Measurements from ENCODE around the gene RPL21. TPM values are rescaled to one million over a fixed set of nuclear protein-coding genes. Genes with fewer than 3 reads are reported as not detected.
"Not testable (repeated sequence)": the region's sequence is repeated elsewhere in the genome, so short reads cannot be mapped to it uniquely, and the experiment has no call there.

The RPL21 gene
- total and polyA plus RNA-seq, 7 experiments from 2014 or later, result 962 to 9,287 (median 2,505) TPM

DNA sequence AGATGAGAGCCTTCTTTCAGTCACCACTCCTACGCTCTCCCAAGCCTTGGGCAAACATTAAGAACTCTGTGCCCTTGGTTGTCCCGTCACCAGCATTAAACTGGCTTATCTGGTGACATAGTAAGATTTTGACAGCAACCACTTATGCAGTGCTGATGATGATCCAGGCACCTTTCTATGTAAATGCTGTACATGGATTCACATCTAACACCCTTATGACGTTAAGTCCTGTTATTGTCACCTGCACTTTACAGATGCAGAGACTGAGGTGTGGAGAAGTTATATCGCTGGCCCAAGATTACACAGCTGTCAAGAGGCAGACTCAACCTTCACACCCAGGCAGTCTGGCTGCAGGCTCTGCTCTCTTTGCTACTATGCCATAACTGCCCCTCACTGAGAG is 44.3 kb downstream of the RPL21 start:
- H3K27ac Mint-ChIP-seq, result peak overlapping the region in 8 of 9 donors; percentile 85 to 96 (median 91)
- H3K4me1 ChIP-seq (ENCODE audit: control insufficient read depth in 2 of 2, insufficient read depth in 2 of 2, low read length in 2 of 2), result peaks cover 0 to 33% of the 10 kb centered on the region in 2 donors
- POLR2A ChIA-PET, result interaction anchor here (1.0 kb wide), 1 partner anchor 45 kb away, joined by 4 read pairs; the partner anchor contains the start of gene RPL21
- H3K36me3 ChIP-seq (ENCODE audit: control insufficient read depth in 2 of 3, insufficient read depth in 3 of 3, low read length in 3 of 3), result no peaks in the 10 kb centered on the region
- H3K27me3 ChIP-seq (ENCODE audit: control insufficient read depth in 2 of 2, insufficient read depth in 2 of 2, low read length in 2 of 2), result no peaks in the 10 kb centered on the region
- CTCF ChIA-PET, result no interaction called here
- ATAC-seq (no peak), DNase-seq (no peak)
- H3K9me3 ChIP-seq (ENCODE audit: control insufficient read depth in 2 of 3, low read length in 3 of 3), result no peaks in the 10 kb centered on the region
- intact Hi-C loops (cut with micrococcal nuclease), result no loop called here
- peaks cover 0 to 2% (median 0%) of the 10 kb centered on the region in 5 donors for H3K27me3 Mint-ChIP-seq
- H3K36me3 Mint-ChIP-seq, result no peaks in the 10 kb centered on the region
- H3K4me1 Mint-ChIP-seq, result peaks cover 18 to 69% (median 42%) of the 10 kb centered on the region in 7 donors
- H3K4me3 Mint-ChIP-seq, result no peak overlapping the region
- H3K27ac ChIP-seq (ENCODE audit: low read depth, low read length), result no peak overlapping the region
- no peaks in the 10 kb centered on the region for H3K9me3 Mint-ChIP-seq
- no peak overlapping the region for H3K4me3 ChIP-seq (ENCODE audit: low read length)

DNA sequence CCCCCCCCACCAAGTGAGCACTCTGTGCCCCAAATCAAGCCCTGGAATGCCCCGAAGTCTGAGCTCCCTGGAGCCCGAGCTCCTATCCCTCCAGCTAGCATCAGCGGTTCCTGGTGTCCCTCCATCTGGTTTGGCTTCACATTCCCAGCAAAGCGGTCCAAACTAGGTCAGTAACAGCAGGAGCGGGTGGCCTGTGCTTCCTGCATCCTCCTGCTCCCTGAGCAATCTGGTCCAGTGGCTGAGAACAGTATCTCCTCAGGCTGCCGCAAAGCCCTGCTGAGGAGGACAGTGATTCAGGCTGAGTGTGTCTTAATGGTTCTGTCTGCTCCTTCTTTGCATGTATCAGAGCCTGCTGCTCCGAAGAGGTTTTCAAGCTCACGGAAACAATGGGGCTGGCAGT is 45.1 kb downstream of the RPL21 start:
- DNase-seq (no peak), ATAC-seq (no peak)
- Mint-ChIP-seq H3K27me3 (peaks cover 0 to 2% (median 0%) of the 10 kb centered on the region in 5 donors), H3K27ac (peak overlapping the region in 4 of 9 donors; percentile 1 to 69 (median 62)), H3K4me3 (no peak overlapping the region), H3K4me1 (peaks cover 18 to 69% (median 42%) of the 10 kb centered on the region in 7 donors), H3K9me3 (no peaks in the 10 kb centered on the region), H3K36me3 (no peaks in the 10 kb centered on the region)
- POLR2A ChIA-PET, result interaction anchor here (0.7 to 1.0 kb wide), 2 partner anchors 45 to 49 kb away, joined by 3 to 4 read pairs; partner anchors contain the start of gene RPL21
- Histone ChIP-seq H3K27me3 (ENCODE audit: control insufficient read depth in 2 of 2, insufficient read depth in 2 of 2, low read length in 2 of 2) (no peaks in the 10 kb centered on the region), H3K9me3 (ENCODE audit: control insufficient read depth in 2 of 3, low read length in 3 of 3) (no peaks in the 10 kb centered on the region), H3K36me3 (ENCODE audit: control insufficient read depth in 2 of 3, insufficient read depth in 3 of 3, low read length in 3 of 3) (no peaks in the 10 kb centered on the region), H3K4me1 (ENCODE audit: control insufficient read depth in 2 of 2, insufficient read depth in 2 of 2, low read length in 2 of 2) (peaks cover 0 to 33% of the 10 kb centered on the region in 2 donors), H3K4me3 (ENCODE audit: low read length) (no peak overlapping the region), H3K27ac (ENCODE audit: low read depth, low read length) (no peak overlapping the region)
- CTCF ChIA-PET, result interaction anchor here (0.6 kb wide), 1 partner anchor 42 kb away, joined by 3 read pairs; no protein-coding TSS in a partner anchor
- intact Hi-C loops (cut with micrococcal nuclease), result no loop called here

GRCh38 chr13:27298849-27299248 is 47.5 kb downstream of the RPL21 start:
- ATAC-seq, result no peak
- CTCF ChIA-PET, result interaction anchor here (1.1 kb wide), 1 partner anchor 23 kb away, joined by 3 read pairs; no protein-coding TSS in a partner anchor
- H3K36me3 Mint-ChIP-seq, result no peaks in the 10 kb centered on the region

GRCh38 chr13:27300406-27300805 is 49.0 kb downstream of the RPL21 start:
- peak overlapping the region in 1 of 9 donors; percentile 45 for H3K27ac Mint-ChIP-seq
- H3K9me3 ChIP-seq (ENCODE audit: control insufficient read depth in 2 of 3, low read length in 3 of 3); H3K27me3 Mint-ChIP-seq; H3K36me3 ChIP-seq (ENCODE audit: control insufficient read depth in 2 of 3, insufficient read depth in 3 of 3, low read length in 3 of 3); DNase-seq; ATAC-seq; H3K27ac ChIP-seq (ENCODE audit: low read depth, low read length); H3K4me3 ChIP-seq (ENCODE audit: low read length); H3K27me3 ChIP-seq (ENCODE audit: control insufficient read depth in 2 of 2, insufficient read depth in 2 of 2, low read length in 2 of 2); intact Hi-C loops (cut with micrococcal nuclease); H3K36me3 Mint-ChIP-seq; H3K4me3 Mint-ChIP-seq; H3K9me3 Mint-ChIP-seq: not testable (repeated sequence)
- POLR2A ChIA-PET, result interaction anchor here (0.6 to 0.7 kb wide), 2 partner anchors 12 to 985 kb away, joined by 3 read pairs; no protein-coding TSS in a partner anchor
- peaks cover 6 to 66% (median 37%) of the 10 kb centered on the region in 7 donors for H3K4me1 Mint-ChIP-seq
- H3K4me1 ChIP-seq (ENCODE audit: control insufficient read depth in 2 of 2, insufficient read depth in 2 of 2, low read length in 2 of 2), result peaks cover 0 to 20% of the 10 kb centered on the region in 2 donors
- CTCF ChIA-PET, result interaction anchor here (0.6 kb wide), 1 partner anchor 684 kb away, joined by 4 read pairs; no protein-coding TSS in a partner anchor

More at GRCh38 chr13:27298849-27299248, 47.5 kb downstream of the RPL21 start:
- Histone ChIP-seq H3K36me3 (ENCODE audit: control insufficient read depth in 2 of 3, insufficient read depth in 3 of 3, low read length in 3 of 3) (no peaks in the 10 kb centered on the region), H3K27me3 (ENCODE audit: control insufficient read depth in 2 of 2, insufficient read depth in 2 of 2, low read length in 2 of 2) (no peaks in the 10 kb centered on the region), H3K4me3 (ENCODE audit: low read length) (no peak overlapping the region), H3K9me3 (ENCODE audit: control insufficient read depth in 2 of 3, low read length in 3 of 3) (no peaks in the 10 kb centered on the region), H3K27ac (ENCODE audit: low read depth, low read length) (no peak overlapping the region), H3K4me1 (ENCODE audit: control insufficient read depth in 2 of 2, insufficient read depth in 2 of 2, low read length in 2 of 2) (peaks cover 0 to 35% of the 10 kb centered on the region in 2 donors)
- Mint-ChIP-seq H3K27me3 (peaks cover 0 to 2% (median 0%) of the 10 kb centered on the region in 5 donors), H3K9me3 (peaks cover 0 to 9% (median 0%) of the 10 kb centered on the region in 11 donors), H3K27ac (no peak overlapping the region), H3K4me1 (peaks cover 14 to 71% (median 50%) of the 10 kb centered on the region in 7 donors), H3K4me3 (no peak overlapping the region)
- POLR2A ChIA-PET, result interaction anchor here (0.6 kb wide), 2 partner anchors 41 to 842 kb away, joined by 4 to 5 read pairs; no protein-coding TSS in a partner anchor
- intact Hi-C loops (cut with micrococcal nuclease), result no loop called here
- DNase-seq, result no peak

DNA sequence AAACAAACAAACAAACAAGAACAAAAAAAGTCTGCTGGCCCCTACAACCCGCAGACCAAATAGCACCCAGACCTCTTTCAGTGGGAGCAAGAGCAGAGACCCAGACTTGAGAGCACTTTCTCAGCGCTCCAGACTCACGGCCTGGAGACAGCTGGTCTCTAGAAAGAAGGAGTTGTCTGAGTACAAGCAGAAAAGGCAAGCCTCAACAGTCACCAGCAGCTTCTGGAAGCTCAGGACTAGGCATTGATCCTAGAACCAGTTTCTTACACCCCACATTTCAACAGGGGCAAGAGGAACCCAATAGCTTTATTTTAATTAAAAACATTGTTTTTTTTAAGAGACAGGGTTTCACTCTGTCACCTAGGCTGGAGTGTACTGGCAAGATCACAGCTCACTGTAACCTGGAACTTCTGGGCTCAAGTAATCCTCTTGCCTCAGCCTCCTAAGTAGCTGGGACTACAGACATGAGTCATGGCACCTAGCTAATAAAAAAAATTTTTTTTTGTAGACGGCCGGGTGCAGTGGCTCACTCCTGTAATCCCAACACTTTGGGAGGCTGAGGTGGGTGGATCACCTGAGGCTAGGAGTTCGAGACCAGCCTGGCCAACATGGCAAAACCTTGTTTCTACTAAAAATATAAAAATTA is 49.7 kb downstream of the RPL21 start:
- no peaks in the 10 kb centered on the region for H3K9me3 ChIP-seq (ENCODE audit: control insufficient read depth in 2 of 3, low read length in 3 of 3)
- peaks cover 0 to 9% (median 0%) of the 10 kb centered on the region in 11 donors for H3K9me3 Mint-ChIP-seq
- intact Hi-C loops (cut with micrococcal nuclease), result no loop called here
- no peak overlapping the region for H3K27ac ChIP-seq (ENCODE audit: low read depth, low read length)
- H3K4me1 ChIP-seq (ENCODE audit: control insufficient read depth in 2 of 2, insufficient read depth in 2 of 2, low read length in 2 of 2), result peaks cover 0 to 17% of the 10 kb centered on the region in 2 donors
- no peak for ATAC-seq
- ChIA-PET POLR2A (interaction anchor here (0.6 kb wide), 1 partner anchor 580 kb away, joined by 3 read pairs; no protein-coding TSS in a partner anchor), CTCF (interaction anchor here (0.9 to 1.8 kb wide), 2 partner anchors 12 to 61 kb away, joined by 3 to 4 read pairs; no protein-coding TSS in a partner anchor)
- no peaks in the 10 kb centered on the region for H3K27me3 ChIP-seq (ENCODE audit: control insufficient read depth in 2 of 2, insufficient read depth in 2 of 2, low read length in 2 of 2)
- H3K27ac Mint-ChIP-seq, result peak overlapping the region in 2 of 9 donors; percentile 65 to 72
- no peaks in the 10 kb centered on the region for H3K36me3 ChIP-seq (ENCODE audit: control insufficient read depth in 2 of 3, insufficient read depth in 3 of 3, low read length in 3 of 3)
- no peak overlapping the region for H3K4me3 ChIP-seq (ENCODE audit: low read length)
- DNase-seq, result no peak
- H3K4me1 Mint-ChIP-seq, result peaks cover 6 to 64% (median 35%) of the 10 kb centered on the region in 7 donors
- peaks cover 0 to 2% (median 0%) of the 10 kb centered on the region in 5 donors for H3K27me3 Mint-ChIP-seq
- H3K4me3 Mint-ChIP-seq, result no peak overlapping the region
- H3K36me3 Mint-ChIP-seq, result no peaks in the 10 kb centered on the region

DNA sequence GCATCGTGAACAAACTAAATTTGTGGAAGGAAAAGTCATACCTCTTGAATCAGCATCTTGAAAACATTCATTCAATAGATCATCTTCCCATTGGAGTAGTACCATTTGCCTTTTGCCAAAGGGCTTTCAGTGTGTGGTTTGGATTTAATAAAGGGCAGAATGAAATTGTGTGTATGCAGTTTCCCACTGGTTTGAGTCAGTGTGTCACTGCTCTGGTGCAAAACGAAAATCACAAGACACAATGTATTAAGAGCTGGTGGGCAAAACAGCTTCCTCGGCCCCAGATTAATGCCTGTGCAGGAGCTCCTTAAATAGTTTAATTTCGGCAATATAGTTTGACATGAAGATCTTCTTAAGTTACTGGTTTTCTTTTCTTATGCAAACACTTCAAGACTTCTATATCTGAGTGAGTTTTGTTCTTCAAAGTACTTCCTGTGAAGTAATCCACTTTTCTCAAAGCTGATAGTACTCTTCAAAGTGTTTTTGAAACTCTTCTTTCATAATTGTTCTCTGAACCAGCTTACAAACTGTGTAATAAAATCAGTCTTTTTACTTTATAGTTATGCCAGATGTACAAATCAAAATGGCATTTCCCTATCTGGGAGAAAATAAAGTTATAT is 51.4 kb downstream of the RPL21 start:
- Mint-ChIP-seq H3K9me3 (peaks cover 0 to 9% (median 0%) of the 10 kb centered on the region in 11 donors), H3K27me3 (peaks cover 0 to 2% (median 0%) of the 10 kb centered on the region in 5 donors), H3K4me1 (peaks cover 10 to 60% (median 39%) of the 10 kb centered on the region in 7 donors), H3K4me3 (peak overlapping the region in 8 of 10 donors; percentile 47 to 74 (median 65)), H3K36me3 (no peaks in the 10 kb centered on the region), H3K27ac (peak overlapping the region in 8 of 9 donors; percentile 64 to 93 (median 83))
- H3K9me3 ChIP-seq (ENCODE audit: control insufficient read depth in 2 of 3, low read length in 3 of 3), result no peaks in the 10 kb centered on the region
- ChIA-PET POLR2A (interaction anchor here (0.5 to 2.0 kb wide), 7 partner anchors 9 to 155 kb away, joined by 3 to 5 read pairs (median 4); partner anchors contain the start of genes MTIF3, RASL11A and RPL21), CTCF (interaction anchor here (0.8 to 1.8 kb wide), 3 partner anchors 9 to 32 kb away, joined by 3 to 5 read pairs (median 4); partner anchors contain the start of gene RASL11A)
- H3K27ac ChIP-seq (ENCODE audit: low read depth, low read length), result peak overlapping the region; percentile 56
- intact Hi-C loops (cut with micrococcal nuclease), result loop anchor here in 1 of 2 donors (1.0 to 2.0 kb wide), 3 partner anchors 8 to 52 kb away; partner anchors contain the start of genes RASL11A and RPL21
- no peaks in the 10 kb centered on the region for H3K36me3 ChIP-seq (ENCODE audit: control insufficient read depth in 2 of 3, insufficient read depth in 3 of 3, low read length in 3 of 3)
- DNase-seq (peak in 6 of 9 donors; percentile 41 to 66 (median 56)), ATAC-seq (peak; percentile 75)
- H3K4me1 ChIP-seq (ENCODE audit: control insufficient read depth in 2 of 2, insufficient read depth in 2 of 2, low read length in 2 of 2), result peaks cover 0 to 20% of the 10 kb centered on the region in 2 donors
- H3K27me3 ChIP-seq (ENCODE audit: control insufficient read depth in 2 of 2, insufficient read depth in 2 of 2, low read length in 2 of 2), result no peaks in the 10 kb centered on the region
- no peak overlapping the region for H3K4me3 ChIP-seq (ENCODE audit: low read length)

Measured in naive thymus-derived CD4-positive, alpha-beta T cell (primary cell).